ENCODE measurements around the gene USP20.
A peak's percentile ranks its signal among the peaks of the same experiment; 100 is the strongest.
"Not testable (repeated sequence)": the region's sequence is repeated elsewhere in the genome, so short reads cannot be mapped to it uniquely, and the experiment has no call there.

USP20 gene

DNA sequence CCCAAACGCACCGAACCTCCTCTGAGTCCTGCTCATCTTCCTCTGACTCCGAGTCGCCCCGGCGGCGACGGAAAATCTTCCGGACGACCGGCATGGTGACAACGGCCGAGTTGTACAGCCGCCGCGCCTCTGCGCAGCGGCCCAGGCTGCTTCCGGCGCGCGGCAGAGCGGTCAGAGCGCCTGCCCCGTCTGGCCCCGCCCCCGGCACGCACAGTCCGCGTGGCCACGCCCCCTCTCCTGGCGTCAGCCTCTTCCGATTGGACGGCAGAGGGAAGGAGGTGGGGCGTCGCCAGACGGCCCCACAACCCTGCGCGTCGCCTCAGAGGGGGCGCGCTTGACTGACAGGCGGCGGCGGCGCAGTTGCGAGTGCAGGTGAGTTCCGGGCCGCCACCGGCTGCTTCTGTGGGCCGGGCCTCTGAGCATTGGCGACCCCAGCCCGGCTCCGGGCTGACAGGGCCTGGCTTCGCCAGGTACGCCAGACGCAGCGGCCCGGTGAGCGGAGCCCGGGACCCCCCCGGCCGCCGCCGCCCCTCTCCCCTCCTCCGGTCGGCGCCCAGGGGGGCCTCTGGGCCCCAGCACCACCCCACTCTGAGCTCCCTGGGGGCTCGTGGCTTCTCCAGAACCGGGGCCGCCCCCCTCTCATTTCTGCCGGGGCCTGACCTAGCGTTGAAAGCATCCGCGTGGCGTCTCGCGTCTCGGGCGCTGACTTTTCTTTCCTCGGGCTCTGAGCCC lies at the start of gene USP20, which contains the start of gene C9orf78:
Gene USP20 (plus strand): TSS at position 331 of the 732 bp plus-strand sequence. CDS start 17,098 bp downstream, outside the sequence.
Gene C9orf78 (minus strand): TSS at position 148 of the 732 bp plus-strand sequence. CDS start 54 bp downstream, at position 94.
- DNase-seq (ENCODE audit: low read depth in 3 of 3) = peak; percentile 93 to 99 (median 96)

- no peak for DNase-seq (ENCODE audit: low read depth in 3 of 3)
These were observed 49.4 kb upstream of the USP20 start for GRCh38 chr9:129785866-129786265.

- DNase-seq (ENCODE audit: low read depth in 3 of 3) = no peak
These were observed 48.8 kb upstream of the USP20 start for GRCh38 chr9:129786481-129786880.

GRCh38 chr9:129794549-129794948 lies 40.7 kb upstream of the USP20 start:
- DNase-seq (ENCODE audit: low read depth in 3 of 3) = no peak

DNA sequence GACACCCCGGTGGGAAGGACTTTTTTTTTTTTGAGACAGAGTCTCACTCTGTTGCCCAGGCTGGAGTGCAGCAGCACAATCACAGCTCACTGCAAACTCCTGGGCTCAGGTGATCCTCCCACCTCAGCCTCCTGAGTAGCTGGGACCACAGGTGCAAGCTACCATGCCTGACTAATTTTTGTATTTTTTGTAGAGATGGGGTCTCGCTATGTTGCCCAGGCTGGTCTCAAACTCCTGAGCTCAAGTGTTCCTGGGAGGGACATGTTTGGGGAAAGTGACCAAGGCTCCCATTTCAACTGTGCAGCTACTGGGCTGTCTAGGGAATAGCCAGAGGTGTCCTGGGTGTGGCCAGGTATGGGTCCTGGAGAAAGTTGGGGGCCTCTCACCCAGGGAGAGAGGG lies 39.2 kb upstream of the USP20 start:
- not testable (repeated sequence) for DNase-seq (ENCODE audit: low read depth in 3 of 3)

DNA sequence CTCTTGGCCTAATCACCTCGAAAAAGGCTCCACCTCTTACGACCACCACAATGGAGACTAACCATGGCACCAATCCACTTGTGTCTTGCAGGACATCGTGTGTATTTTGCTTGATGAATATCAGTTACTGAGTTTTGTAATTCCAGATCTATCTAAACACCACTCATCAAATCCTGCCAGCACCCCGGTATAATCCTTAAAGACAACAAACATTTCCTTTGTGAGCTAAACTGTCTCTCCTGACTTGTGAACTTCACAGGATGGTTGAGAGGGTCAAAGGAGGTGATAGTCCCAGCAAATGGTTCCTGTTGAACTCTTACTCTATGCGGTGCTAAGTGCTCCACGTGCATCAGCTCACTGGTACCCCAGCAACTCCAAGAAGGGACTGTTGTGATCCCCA lies 36.3 kb upstream of the USP20 start:
- no peak for DNase-seq (ENCODE audit: low read depth in 3 of 3)

DNA sequence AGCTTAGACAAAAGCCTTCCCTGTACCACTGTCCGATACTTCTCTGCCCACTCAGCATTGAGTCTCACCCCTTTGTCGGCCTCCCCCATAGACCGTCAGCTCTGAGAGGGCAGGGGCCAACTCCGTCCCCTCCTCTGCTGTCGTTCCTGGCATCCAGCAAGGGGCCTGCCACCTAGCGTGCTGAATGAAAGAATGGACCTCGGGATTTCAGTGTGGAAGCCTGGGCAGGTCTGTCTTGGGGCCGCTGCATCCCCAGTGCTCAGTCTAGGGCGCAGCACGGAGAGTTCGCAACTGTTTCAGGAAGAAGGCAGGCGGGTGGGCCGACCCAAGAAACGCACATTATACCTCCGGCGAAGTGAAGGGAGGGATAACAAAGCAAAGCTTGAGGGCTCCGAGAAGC lies 33.8 kb upstream of the USP20 start:
- no peak for DNase-seq (ENCODE audit: low read depth in 3 of 3)

- peak; percentile 83 to 89 (median 85) for DNase-seq (ENCODE audit: low read depth in 3 of 3)
These were observed 32.2 kb upstream of the USP20 start, which contains the start of gene TOR1B for GRCh38 chr9:129802833-129803675. TOR1B (plus strand) TSS chr9:129803184; CDS start chr9:129803213, 29 bp downstream.

DNA sequence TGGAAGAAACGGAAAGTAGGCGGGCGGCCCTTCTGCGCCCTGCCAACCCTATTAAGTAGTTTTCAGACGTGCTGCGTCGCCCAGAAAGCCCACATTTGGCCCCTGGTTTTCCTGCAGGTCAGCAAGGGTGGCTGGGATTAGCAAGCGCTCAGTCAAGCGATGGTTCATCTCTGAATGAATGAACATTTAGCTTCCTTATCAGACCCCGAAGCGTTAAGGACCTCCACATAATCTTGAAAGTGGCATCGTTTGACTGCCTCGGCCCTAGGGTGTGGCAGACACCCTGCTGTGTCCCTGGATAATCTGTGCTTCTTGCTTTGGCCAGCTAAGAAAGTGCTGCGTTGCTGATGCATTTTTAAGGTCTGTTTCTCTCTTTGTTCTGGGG lies 31.6 kb upstream of the USP20 start:
- DNase-seq (ENCODE audit: low read depth in 3 of 3) = no peak

DNA sequence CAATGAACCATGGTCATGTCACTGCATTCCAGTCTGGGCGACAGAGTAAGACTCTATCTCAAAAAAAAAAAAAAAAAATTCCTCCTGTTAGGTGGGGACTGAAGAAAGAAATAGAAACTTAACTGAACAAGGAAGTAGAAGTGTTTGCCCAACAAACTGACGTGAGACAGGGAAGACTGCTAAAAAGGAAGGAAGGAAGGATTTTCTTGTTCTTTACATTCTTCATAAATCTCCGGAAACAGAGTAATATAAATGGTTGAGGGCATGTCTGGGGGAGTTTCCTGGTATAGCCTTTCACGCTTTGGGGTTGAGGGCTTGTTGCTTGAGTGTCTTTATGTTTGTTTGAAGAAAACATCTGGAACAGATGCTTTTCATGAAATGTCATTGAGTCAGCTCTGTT lies 29.2 kb upstream of the USP20 start:
- no peak for DNase-seq (ENCODE audit: low read depth in 3 of 3)

DNA sequence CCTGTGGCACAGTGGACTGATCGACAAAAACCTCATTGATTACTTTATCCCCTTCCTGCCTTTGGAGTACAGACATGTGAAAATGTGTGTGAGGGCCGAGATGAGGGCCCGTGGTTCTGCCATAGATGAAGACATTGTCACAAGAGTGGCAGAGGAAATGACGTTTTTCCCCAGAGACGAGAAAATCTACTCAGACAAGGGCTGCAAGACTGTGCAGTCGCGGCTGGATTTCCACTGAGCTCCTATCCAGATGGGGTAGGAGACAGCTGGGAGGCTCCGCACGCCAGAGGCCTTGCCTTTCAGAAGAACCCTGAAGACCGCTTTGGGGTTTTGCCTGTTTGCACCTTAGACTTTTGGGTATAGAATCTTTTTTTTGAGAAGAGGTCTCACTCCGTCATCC lies 25.9 kb upstream of the USP20 start:
- DNase-seq (ENCODE audit: low read depth in 3 of 3) = no peak

DNA sequence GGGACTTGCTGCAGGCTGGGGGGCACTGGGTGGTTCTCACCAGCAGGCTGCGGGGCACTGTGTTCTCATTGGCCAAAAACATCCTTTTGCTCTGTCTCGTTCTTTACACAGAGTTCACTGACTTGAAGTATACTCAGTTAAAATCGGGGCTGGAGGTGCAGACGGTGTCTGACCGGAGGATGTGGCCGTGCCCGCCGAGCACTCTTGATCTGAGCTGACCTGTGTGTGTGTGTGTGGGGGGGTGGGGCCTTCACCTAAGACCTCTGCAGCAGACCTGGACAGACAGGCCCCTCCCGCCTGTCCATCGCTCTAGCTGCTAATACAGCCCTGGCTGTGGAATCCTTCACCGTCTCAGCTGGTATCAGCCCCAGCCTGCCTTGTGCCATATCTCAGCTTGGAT lies 25.1 kb upstream of the USP20 start:
- DNase-seq (ENCODE audit: low read depth in 3 of 3) = no peak

GRCh38 chr9:129810788-129811187 lies 24.5 kb upstream of the USP20 start:
- no peak for DNase-seq (ENCODE audit: low read depth in 3 of 3)

GRCh38 chr9:129811967-129812363 lies 23.3 kb upstream of the USP20 start:
- DNase-seq (ENCODE audit: low read depth in 3 of 3) = no peak

GRCh38 chr9:129812385-129812784 lies 22.9 kb upstream of the USP20 start:
- DNase-seq (ENCODE audit: low read depth in 3 of 3) = no peak

- no peak for DNase-seq (ENCODE audit: low read depth in 3 of 3)
These were observed 21.6 kb upstream of the USP20 start for GRCh38 chr9:129813661-129814060.

DNA sequence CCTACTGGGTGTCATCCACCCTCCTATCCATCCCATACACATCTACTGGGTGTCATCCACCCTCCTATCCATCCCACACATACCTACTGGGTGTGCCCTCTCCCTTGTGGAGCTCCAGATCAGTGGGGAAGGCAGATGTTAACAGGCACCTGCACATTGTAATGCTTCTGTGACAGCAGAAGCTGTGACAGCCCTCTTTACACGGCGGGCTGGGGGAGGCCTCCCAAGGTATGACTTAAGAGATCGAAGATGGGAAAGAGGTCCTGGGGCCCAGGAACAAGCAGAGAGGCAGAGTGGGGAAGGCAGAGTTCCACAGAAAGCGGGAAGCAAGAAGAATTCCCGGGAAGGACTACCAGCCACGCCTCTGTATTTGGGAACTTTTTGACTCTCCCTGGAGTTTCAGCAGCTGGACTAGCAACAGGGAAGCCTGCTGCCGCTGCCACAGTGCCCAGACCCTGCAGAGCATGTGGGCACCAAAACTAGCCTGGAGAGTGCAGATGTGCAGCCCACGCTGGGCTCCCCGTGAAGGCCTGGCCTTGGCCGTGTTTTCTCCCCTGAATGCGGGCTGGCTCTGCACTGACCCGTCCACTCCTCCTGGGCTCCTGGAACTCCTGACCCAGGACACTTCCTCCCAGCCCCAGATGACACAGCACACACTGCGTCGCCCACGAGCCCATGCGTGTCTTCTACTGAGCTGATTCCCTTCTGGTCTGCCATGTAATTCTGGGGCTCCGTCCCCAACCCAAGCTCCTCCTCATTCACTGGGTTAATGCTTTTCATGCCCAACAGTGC lies 20.6 kb upstream of the USP20 start:
- no peak for DNase-seq (ENCODE audit: low read depth in 3 of 3)

- no peak for DNase-seq (ENCODE audit: low read depth in 3 of 3)
These were observed 20.0 kb upstream of the USP20 start for GRCh38 chr9:129815278-129815677.

DNA sequence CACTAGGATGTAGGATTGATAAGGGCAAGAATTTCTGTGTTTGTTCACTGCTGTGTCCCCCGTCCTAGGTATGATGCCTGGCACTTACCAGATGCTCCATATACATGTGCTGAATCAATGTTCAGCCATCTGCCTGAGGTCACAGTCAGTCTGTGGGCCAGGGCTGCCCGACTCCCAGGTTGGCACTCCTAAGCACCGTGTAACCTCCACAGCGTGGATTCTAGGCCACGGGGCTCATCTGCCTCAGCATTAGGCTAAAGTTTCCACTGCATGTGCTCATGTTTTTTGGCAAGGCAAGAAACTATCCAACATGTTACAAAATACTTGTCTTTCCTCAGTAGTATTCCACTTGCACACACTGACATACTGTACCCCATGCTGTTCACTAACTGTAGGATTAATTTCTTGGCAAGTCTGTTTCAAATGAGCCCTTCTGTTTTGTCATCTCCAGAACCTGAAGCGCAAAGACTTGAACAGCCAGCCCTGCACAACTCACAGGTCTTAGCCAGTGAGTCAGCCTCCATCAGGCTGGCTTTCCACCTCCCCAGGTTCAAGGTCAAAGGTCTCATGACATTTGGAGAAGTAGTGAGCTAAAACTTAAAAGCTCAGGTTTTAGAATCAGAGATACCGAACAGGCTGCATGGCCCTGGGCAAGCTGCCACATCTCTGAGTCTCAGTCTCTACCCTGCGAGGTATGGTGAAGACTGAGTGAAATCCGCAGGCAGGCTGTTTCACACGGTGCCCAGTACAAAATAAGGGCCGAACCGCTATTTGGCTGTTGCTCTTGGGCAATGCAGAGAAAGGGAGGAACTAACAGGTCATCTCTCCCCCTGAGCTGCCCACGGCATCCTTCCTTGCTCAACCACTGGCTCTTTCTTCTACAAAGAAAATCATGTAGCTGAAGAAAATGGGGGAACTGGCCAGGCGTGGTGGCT lies 18.5 kb upstream of the USP20 start:
- no peak for DNase-seq (ENCODE audit: low read depth in 3 of 3)

DNA sequence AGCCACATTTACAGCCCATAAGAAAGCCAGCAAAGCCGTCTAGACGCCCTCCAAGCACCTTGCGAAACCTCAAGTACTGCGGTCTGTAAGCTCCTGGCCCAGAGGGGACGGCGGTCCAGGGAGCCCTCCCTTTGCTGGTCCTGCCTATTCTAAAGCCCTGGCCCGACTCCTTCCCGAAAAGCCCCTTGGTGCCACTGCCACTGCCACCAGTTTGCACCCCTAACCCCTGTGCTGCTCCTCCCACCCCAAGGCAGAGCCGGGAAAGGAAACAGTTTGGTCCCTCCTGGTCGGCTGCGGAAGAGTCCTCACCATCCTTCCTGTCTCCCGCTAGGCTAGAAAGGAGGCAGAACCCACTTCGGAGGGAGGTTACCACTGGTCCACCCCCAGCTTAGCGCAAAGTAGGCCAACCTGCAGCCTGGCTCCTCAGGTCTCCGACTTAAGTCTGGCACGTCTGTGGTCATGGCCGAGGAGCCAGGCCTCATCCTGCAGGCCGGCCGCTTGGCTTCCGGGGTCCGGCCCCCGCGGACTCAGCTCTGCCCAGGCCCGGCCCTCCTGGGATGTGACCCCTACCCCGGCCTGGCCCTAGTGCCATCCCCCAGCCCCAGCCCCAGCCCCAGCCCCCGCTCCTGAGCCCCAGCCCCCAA lies 12.2 kb upstream of the USP20 start:
- no peak for DNase-seq (ENCODE audit: low read depth in 3 of 3)

Measured in stimulated activated CD4-positive, alpha-beta T cell treated with anti-CD3 and anti-CD28 coated beads, TNF-alpha, amount 100 ng/mL, for 48 hours (primary cell).